IMR-90 (cell line): ENCODE results near the gene SLC6A20.

ENCODE experiments used
- BHLHE40 ChIP-seq: fragments of 150-350 bp; IDR thresholded peaks from 2 replicates; pipeline ENCODE4 v1.6.1; 2016; ENCODE audit warnings: mild to moderate bottlenecking, low read depth, low read length
- CHD1 ChIP-seq: IDR thresholded peaks from 2 replicates; pipeline ENCODE4 v1.6.1; 2012; ENCODE audit warnings: low read depth, low read length, improper control_type of control experiment
- CTCF ChIP-seq: conservative IDR thresholded peaks from 2 replicates; pipeline ENCODE4 v1.5.1; 2012; ENCODE audit warnings: mild to moderate bottlenecking, low read depth, low read length, improper control_type of control experiment
- ELK1 ChIP-seq: fragments of 150-350 bp; IDR thresholded peaks from 2 replicates; pipeline ENCODE4 v1.6.1; 2016; ENCODE audit warnings: low read depth, mild to moderate bottlenecking, low read length, moderate library complexity, borderline replicate concordance
- FOS ChIP-seq: fragments of 150-350 bp; IDR thresholded peaks from 2 replicates; pipeline ENCODE4 v1.6.1; 2016; ENCODE audit warnings: low read depth, low read length
- MAZ ChIP-seq: IDR thresholded peaks from 2 replicates; pipeline ENCODE4 v1.6.1; 2012; ENCODE audit warnings: low read depth, mild to moderate bottlenecking, low read length, improper control_type of control experiment, moderate library complexity, borderline replicate concordance
- MXI1 ChIP-seq: IDR thresholded peaks from 2 replicates; pipeline ENCODE4 v1.6.1; 2012; ENCODE audit warnings: low read depth, mild to moderate bottlenecking, low read length, moderate library complexity, borderline replicate concordance
- NFE2L2 ChIP-seq: fragments of 150-350 bp; IDR thresholded peaks from 2 replicates; pipeline ENCODE4 v1.6.1; 2016; ENCODE audit warnings: low read depth, mild to moderate bottlenecking, low read length
- POLR2A ChIP-seq: IDR thresholded peaks from 2 replicates; pipeline ENCODE4 v1.6.1; 2012; ENCODE audit warnings: mild to moderate bottlenecking, low read depth, low read length
- RAD21 ChIP-seq: IDR thresholded peaks from 2 replicates; pipeline ENCODE4 v1.6.1; 2012; ENCODE audit warnings: low read length, improper control_type of control experiment
- RCOR1 ChIP-seq: IDR thresholded peaks from 2 replicates; pipeline ENCODE4 v1.6.1; 2012; ENCODE audit warnings: mild to moderate bottlenecking, low read length, improper control_type of control experiment; ENCODE audit not compliant: insufficient replicate concordance
- USF2 ChIP-seq: fragments of 150-350 bp; IDR thresholded peaks from 2 replicates; pipeline ENCODE4 v1.6.1; 2017; ENCODE audit warnings: mild to moderate bottlenecking, antibody characterized with exemption, low read length, low read depth

GRCh38 chr3:45739991-45740390, 56.3 kb downstream of the SLC6A20 start:
- TF ChIP-seq CTCF (no peak), MAZ (no peak), FOS (no peak), POLR2A (no peak), RCOR1 (no peak), NFE2L2 (no peak), MXI1 (no peak), BHLHE40 (no peak), RAD21 (no peak), CHD1 (no peak), ELK1 (no peak), USF2 (no peak)
